ENCODE data around the gene SLC49A4.

SLC49A4 gene

DNA sequence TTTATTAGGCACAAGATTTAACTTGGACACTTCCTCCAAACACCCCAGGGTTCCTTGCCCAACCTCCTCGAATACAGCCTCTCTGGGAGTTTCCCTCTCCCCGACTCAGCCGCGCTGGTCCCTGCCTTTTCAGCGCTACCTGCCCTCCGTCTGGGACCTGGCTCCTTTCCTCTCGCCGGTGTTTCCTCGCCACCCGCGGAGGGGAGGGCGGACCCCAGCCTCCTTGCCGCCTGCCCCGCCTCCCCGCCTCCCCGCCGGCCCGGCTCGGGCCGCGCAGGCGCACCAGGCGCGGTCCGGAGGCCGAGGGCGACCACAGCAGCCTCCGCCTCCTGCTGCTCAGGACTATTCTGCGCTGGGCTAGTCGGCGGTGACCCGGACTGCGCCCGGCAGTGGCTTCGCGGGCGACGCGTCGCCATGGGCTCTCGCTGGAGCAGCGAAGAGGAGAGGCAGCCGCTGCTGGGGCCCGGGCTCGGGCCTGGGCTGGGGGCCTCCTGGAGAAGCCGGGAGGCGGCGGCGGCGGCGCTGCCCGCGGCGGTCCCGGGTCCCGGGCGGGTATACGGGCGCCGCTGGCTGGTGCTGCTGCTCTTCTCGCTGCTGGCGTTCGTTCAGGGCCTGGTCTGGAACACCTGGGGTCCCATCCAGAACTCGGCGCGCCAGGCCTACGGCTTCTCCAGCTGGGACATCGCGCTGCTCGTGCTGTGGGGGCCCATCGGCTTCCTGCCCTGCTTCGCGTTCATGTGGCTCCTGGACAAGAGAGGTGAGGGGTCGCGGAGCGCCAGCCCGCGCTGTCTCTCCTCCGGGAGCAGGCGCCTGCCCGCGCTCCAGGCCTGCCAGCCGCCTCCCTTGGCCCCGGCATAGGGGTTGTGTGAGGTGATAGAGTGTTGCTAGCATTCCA lies at the start of gene SLC49A4 (continued):
- TF ChIP-seq ZFP37 (tag by site-specific recombination; IDR thresholded peaks at IDR 0.05), result 0 out of 2 replicates have a peak, but pooled peaks have one; percentile 0
- TF ChIP-seq ZNF707 (tag by site-specific recombination; IDR thresholded peaks at IDR 0.05), result no peak
- TF ChIP-seq ZNF521 (tag by site-specific recombination; IDR thresholded peaks at IDR 0.05), result no peak
- TF ChIP-seq HOXA7 (CRISPR knock-in tag; IDR thresholded peaks at IDR 0.05; ENCODE audit: borderline replicate concordance), result no peak
- no peak for TF ChIP-seq REPIN1 (tag by site-specific recombination; IDR thresholded peaks at IDR 0.05; ENCODE audit: low read depth)
- TF ChIP-seq, protein P1, sequence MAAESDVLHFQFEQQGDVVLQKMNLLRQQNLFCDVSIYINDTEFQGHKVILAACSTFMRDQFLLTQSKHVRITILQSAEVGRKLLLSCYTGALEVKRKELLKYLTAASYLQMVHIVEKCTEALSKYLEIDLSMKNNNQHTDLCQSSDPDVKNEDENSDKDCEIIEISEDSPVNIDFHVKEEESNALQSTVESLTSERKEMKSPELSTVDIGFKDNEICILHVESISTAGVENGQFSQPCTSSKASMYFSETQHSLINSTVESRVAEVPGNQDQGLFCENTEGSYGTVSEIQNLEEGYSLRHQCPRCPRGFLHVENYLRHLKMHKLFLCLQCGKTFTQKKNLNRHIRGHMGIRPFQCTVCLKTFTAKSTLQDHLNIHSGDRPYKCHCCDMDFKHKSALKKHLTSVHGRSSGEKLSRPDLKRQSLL (tag by site-specific recombination; IDR thresholded peaks at IDR 0.05), result no peak
- TF ChIP-seq ZNF324 (tag by site-specific recombination; IDR thresholded peaks at IDR 0.05), result no peak
- TF ChIP-seq, protein P2, sequence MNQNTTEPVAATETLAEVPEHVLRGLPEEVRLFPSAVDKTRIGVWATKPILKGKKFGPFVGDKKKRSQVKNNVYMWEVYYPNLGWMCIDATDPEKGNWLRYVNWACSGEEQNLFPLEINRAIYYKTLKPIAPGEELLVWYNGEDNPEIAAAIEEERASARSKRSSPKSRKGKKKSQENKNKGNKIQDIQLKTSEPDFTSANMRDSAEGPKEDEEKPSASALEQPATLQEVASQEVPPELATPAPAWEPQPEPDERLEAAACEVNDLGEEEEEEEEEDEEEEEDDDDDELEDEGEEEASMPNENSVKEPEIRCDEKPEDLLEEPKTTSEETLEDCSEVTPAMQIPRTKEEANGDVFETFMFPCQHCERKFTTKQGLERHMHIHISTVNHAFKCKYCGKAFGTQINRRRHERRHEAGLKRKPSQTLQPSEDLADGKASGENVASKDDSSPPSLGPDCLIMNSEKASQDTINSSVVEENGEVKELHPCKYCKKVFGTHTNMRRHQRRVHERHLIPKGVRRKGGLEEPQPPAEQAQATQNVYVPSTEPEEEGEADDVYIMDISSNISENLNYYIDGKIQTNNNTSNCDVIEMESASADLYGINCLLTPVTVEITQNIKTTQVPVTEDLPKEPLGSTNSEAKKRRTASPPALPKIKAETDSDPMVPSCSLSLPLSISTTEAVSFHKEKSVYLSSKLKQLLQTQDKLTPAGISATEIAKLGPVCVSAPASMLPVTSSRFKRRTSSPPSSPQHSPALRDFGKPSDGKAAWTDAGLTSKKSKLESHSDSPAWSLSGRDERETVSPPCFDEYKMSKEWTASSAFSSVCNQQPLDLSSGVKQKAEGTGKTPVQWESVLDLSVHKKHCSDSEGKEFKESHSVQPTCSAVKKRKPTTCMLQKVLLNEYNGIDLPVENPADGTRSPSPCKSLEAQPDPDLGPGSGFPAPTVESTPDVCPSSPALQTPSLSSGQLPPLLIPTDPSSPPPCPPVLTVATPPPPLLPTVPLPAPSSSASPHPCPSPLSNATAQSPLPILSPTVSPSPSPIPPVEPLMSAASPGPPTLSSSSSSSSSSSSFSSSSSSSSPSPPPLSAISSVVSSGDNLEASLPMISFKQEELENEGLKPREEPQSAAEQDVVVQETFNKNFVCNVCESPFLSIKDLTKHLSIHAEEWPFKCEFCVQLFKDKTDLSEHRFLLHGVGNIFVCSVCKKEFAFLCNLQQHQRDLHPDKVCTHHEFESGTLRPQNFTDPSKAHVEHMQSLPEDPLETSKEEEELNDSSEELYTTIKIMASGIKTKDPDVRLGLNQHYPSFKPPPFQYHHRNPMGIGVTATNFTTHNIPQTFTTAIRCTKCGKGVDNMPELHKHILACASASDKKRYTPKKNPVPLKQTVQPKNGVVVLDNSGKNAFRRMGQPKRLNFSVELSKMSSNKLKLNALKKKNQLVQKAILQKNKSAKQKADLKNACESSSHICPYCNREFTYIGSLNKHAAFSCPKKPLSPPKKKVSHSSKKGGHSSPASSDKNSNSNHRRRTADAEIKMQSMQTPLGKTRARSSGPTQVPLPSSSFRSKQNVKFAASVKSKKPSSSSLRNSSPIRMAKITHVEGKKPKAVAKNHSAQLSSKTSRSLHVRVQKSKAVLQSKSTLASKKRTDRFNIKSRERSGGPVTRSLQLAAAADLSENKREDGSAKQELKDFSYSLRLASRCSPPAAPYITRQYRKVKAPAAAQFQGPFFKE (tag by site-specific recombination; IDR thresholded peaks at IDR 0.05; ENCODE audit: borderline replicate concordance), result no peak
- TF ChIP-seq, protein P3, sequence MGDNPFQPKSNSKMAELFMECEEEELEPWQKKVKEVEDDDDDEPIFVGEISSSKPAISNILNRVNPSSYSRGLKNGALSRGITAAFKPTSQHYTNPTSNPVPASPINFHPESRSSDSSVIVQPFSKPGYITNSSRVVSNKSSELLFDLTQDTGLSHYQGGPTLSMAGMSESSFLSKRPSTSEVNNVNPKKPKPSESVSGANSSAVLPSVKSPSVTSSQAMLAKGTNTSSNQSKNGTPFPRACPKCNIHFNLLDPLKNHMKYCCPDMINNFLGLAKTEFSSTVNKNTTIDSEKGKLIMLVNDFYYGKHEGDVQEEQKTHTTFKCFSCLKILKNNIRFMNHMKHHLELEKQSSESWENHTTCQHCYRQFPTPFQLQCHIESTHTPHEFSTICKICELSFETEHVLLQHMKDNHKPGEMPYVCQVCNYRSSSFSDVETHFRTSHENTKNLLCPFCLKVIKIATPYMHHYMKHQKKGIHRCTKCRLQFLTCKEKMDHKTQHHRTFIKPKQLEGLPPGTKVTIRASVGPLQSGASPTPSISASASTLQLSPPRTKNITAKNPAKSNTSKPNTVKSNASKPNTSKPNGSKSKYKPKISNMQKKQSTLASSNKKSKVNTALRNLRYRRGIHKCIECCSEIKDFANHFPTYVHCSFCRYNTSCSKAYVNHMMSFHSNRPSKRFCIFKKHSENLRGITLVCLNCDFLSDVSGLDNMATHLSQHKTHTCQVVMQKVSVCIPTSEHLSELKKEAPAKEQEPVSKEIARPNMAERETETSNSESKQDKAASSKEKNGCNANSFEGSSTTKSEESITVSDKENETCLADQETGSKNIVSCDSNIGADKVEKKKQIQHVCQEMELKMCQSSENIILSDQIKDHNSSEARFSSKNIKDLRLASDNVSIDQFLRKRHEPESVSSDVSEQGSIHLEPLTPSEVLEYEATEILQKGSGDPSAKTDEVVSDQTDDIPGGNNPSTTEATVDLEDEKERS (tag by site-specific recombination; IDR thresholded peaks at IDR 0.05), result no peak
- no peak for TF ChIP-seq MYNN (tag by site-specific recombination; IDR thresholded peaks at IDR 0.05; ENCODE audit: borderline replicate concordance)
- TF ChIP-seq SCRT2 (tag by site-specific recombination; IDR thresholded peaks at IDR 0.05), result no peak
- TF ChIP-seq GLIS1 (tag by site-specific recombination; IDR thresholded peaks at IDR 0.05), result peak; percentile 91
- TF ChIP-seq ZNF202 (tag by site-specific recombination; IDR thresholded peaks at IDR 0.05; ENCODE audit: borderline replicate concordance), result no peak
- TF ChIP-seq, protein P4, sequence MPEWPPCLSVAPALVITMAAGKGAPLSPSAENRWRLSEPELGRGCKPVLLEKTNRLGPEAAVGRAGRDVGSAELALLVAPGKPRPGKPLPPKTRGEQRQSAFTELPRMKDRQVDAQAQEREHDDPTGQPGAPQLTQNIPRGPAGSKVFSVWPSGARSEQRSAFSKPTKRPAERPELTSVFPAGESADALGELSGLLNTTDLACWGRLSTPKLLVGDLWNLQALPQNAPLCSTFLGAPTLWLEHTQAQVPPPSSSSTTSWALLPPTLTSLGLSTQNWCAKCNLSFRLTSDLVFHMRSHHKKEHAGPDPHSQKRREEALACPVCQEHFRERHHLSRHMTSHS (tag by site-specific recombination; IDR thresholded peaks at IDR 0.05), result no peak
- no peak for TF ChIP-seq ZNF791 (tag by site-specific recombination; IDR thresholded peaks at IDR 0.05)
- TF ChIP-seq ZNF660 (tag by site-specific recombination; IDR thresholded peaks at IDR 0.05), result peak; percentile 53; the same call in 1 of the 2 replicates
- TF ChIP-seq ZNF785 (tag by site-specific recombination; IDR thresholded peaks at IDR 0.05), result no peak
- TF ChIP-seq ZNF571 (tag by site-specific recombination; IDR thresholded peaks at IDR 0.05), result no peak
- peak; percentile 33; the same call in 1 of the 2 replicates for TF ChIP-seq ZSCAN30 (tag by site-specific recombination; IDR thresholded peaks at IDR 0.05)
- no peak for TF ChIP-seq ZNF350 (tag by site-specific recombination; IDR thresholded peaks at IDR 0.05)
- TF ChIP-seq ZBTB48 (tag by site-specific recombination; IDR thresholded peaks at IDR 0.05), result peak; percentile 90
- no peak for TF ChIP-seq ZNF529 (tag by site-specific recombination; IDR thresholded peaks at IDR 0.05; ENCODE audit: insufficient replicate concordance)
- TF ChIP-seq, protein P5, sequence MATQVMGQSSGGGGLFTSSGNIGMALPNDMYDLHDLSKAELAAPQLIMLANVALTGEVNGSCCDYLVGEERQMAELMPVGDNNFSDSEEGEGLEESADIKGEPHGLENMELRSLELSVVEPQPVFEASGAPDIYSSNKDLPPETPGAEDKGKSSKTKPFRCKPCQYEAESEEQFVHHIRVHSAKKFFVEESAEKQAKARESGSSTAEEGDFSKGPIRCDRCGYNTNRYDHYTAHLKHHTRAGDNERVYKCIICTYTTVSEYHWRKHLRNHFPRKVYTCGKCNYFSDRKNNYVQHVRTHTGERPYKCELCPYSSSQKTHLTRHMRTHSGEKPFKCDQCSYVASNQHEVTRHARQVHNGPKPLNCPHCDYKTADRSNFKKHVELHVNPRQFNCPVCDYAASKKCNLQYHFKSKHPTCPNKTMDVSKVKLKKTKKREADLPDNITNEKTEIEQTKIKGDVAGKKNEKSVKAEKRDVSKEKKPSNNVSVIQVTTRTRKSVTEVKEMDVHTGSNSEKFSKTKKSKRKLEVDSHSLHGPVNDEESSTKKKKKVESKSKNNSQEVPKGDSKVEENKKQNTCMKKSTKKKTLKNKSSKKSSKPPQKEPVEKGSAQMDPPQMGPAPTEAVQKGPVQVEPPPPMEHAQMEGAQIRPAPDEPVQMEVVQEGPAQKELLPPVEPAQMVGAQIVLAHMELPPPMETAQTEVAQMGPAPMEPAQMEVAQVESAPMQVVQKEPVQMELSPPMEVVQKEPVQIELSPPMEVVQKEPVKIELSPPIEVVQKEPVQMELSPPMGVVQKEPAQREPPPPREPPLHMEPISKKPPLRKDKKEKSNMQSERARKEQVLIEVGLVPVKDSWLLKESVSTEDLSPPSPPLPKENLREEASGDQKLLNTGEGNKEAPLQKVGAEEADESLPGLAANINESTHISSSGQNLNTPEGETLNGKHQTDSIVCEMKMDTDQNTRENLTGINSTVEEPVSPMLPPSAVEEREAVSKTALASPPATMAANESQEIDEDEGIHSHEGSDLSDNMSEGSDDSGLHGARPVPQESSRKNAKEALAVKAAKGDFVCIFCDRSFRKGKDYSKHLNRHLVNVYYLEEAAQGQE (tag by site-specific recombination; IDR thresholded peaks at IDR 0.05), result 0 out of 2 replicates have a peak, but pooled peaks have one; percentile 28
- no peak for TF ChIP-seq ZNF701 (tag by site-specific recombination; IDR thresholded peaks at IDR 0.05)
- TF ChIP-seq ZNF214 (tag by site-specific recombination; IDR thresholded peaks at IDR 0.05; ENCODE audit: borderline replicate concordance), result no peak
